Measurements from ENCODE around the gene C1QL2. TPM values are rescaled to one million over a fixed set of nuclear protein-coding genes. Genes with fewer than 3 reads are reported as not detected.

Gene C1QL2
- total and polyA plus RNA-seq, 11 donors: 0.08 to 0.25 TPM; not detected in 9

DNA sequence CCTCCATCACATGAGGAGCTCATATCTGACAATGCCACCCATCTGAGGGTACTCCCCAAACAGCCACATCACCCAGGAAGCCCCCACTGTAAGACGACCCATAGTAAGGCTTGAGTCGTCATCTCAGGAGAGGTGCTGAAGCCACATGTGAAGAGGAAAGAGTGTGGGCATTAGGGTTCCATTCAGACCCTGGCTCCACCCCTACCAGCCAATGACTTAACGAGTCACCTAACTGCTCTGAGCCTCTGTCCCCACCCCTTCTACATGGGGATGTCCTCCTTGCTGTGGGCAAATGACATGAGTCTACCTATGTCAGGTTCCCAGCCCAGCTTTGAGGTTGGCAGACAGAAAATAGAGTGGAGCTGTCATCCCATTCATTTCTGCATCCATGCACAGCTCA, 46.3 kb downstream of the C1QL2 start:
- intact Hi-C loops (cut with DNase I): no loop called here
- H3K36me3 ChIP-seq: no peaks in the 10 kb centered on the region
- no peak for TF ChIP-seq POLR2A (IDR thresholded peaks at IDR 0.05)
- TF ChIP-seq, protein P1, sequence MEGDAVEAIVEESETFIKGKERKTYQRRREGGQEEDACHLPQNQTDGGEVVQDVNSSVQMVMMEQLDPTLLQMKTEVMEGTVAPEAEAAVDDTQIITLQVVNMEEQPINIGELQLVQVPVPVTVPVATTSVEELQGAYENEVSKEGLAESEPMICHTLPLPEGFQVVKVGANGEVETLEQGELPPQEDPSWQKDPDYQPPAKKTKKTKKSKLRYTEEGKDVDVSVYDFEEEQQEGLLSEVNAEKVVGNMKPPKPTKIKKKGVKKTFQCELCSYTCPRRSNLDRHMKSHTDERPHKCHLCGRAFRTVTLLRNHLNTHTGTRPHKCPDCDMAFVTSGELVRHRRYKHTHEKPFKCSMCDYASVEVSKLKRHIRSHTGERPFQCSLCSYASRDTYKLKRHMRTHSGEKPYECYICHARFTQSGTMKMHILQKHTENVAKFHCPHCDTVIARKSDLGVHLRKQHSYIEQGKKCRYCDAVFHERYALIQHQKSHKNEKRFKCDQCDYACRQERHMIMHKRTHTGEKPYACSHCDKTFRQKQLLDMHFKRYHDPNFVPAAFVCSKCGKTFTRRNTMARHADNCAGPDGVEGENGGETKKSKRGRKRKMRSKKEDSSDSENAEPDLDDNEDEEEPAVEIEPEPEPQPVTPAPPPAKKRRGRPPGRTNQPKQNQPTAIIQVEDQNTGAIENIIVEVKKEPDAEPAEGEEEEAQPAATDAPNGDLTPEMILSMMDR (IDR thresholded peaks at IDR 0.05): no peak
- peaks cover 0 to 31% (median 8%) of the 10 kb centered on the region in 9 donors for H3K27me3 ChIP-seq
- H3K4me1 ChIP-seq: no peaks in the 10 kb centered on the region
- ATAC-seq (no peak), DNase-seq (no peak)
- H3K27ac ChIP-seq: no peak overlapping the region
- WGBS, 4 donors: 60 to 83% (median 65%) methylated on average over 3 of the region's 3 CpGs
- no peak overlapping the region for H3K4me3 ChIP-seq
- peaks cover 0 to 9% (median 0%) of the 10 kb centered on the region in 12 donors for H3K9me3 ChIP-seq

DNA sequence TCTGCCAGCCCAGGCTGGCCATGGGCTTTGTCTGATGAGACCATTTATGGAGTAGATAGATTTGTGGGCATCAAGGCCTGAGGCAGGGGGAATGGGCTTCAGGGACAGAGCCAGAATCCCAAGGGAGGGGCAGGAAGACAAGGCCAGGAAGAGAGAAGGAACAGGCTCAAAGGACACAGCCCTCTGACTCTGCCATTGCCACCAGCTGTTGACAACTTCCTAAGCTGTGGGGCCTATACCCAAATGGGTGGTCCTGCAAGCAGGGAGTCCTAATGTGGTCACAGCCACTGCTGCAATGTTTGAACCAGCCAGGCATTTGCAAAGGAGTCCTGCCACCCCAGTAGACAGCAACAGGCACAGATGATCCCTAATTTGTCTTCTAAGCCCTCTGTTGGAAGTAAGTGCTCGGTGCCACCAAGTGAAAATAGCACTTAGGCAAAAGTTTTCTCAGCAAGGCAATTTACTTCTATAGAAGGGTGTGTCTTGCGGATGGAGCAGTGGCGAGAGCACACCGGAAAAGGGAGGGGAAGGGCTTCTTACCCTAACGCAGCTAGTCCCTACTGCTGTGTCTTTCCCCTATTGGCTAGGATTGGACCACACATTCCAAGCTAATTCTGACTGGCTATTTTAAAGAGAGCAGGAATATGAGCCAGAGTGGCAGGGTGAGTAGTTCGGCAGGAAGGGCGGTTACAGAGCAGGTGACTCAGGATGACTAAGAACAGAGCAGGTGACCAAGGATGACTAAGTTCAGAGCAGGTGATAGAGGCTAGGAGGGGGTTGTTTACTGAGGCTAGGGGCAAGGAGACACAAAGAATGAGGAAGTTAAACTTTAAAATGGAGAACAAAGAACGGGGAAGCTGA, 47.2 kb downstream of the C1QL2 start:
- Histone ChIP-seq H3K36me3 (no peaks in the 10 kb centered on the region), H3K27ac (no peak overlapping the region), H3K9me3 (peaks cover 0 to 9% (median 0%) of the 10 kb centered on the region in 12 donors), H3K27me3 (peaks cover 0 to 25% (median 8%) of the 10 kb centered on the region in 9 donors), H3K4me1 (no peaks in the 10 kb centered on the region), H3K4me3 (no peak overlapping the region)
- intact Hi-C loops (cut with DNase I): no loop called here
- TF ChIP-seq, protein P1 (IDR thresholded peaks at IDR 0.05): no peak
- no peak for TF ChIP-seq POLR2A (IDR thresholded peaks at IDR 0.05)
- no peak for ATAC-seq
- DNase-seq: no peak
- whole genome bisulfite sequencing, 4 donors: 72 to 81% (median 77%) methylated on average over 8 of the region's 8 CpGs

DNA sequence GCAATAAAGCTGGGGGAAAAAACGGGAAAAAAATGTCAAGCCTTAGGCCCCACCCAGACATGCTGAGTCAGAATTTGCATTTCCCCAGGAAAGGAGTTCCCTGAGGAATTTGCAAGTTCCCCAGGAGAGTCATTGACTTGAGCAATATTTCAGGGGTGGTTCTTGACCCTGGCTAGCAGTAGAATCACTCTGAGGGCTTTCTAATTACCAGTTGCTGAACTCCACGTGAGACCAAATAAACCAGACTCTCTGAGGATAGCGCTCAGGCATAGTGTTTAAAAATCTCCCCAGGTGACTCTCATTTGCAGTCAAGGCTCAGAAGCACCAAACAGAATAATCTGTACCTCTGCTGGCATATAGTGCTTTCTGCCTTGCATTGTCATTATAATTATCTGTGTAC, 48.7 kb downstream of the C1QL2 start:
- intact Hi-C loops (cut with DNase I): no loop called here

DNA sequence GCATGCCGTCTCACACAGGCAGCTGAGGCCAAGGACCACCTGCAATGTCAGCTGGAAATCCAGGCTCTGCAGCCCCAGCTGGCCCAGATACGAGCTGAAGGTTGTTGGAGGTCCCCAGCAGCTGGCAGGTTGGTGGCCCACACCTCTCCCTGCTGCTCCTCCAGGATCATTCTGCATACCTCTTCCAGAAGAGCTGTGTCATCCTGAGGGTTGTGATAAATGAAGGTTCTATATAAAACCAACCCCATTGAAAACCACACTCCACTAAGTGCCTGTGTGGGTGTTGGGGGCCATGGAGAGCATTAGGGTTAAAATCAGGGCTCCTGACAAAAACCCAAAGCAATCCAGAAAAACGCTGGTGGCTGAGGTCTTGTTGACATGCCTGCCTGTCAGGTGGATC, 50.4 kb downstream of the C1QL2 start:
- H3K27me3 ChIP-seq: peaks cover 0 to 7% (median 0%) of the 10 kb centered on the region in 9 donors
- no peak overlapping the region for H3K4me3 ChIP-seq
- TF ChIP-seq, protein P1 (IDR thresholded peaks at IDR 0.05): no peak
- no peak for TF ChIP-seq POLR2A (IDR thresholded peaks at IDR 0.05)
- intact Hi-C loops (cut with DNase I): no loop called here
- peaks cover 0 to 16% (median 5%) of the 10 kb centered on the region in 12 donors for H3K9me3 ChIP-seq
- no peak for ATAC-seq
- H3K36me3 ChIP-seq: no peaks in the 10 kb centered on the region
- H3K27ac ChIP-seq: no peak overlapping the region
- WGBS, 4 donors: 41 to 59% (median 42%) methylated on average over 3 of the region's 3 CpGs
- DNase-seq: no peak
- no peaks in the 10 kb centered on the region for H3K4me1 ChIP-seq

More for the DNA sequence above, 48.7 kb downstream of the C1QL2 start:
- Histone ChIP-seq H3K27me3 (peaks cover 0 to 22% (median 4%) of the 10 kb centered on the region in 9 donors), H3K9me3 (peaks cover 0 to 9% (median 0%) of the 10 kb centered on the region in 12 donors), H3K4me3 (no peak overlapping the region), H3K4me1 (no peaks in the 10 kb centered on the region), H3K36me3 (no peaks in the 10 kb centered on the region), H3K27ac (no peak overlapping the region)
- WGBS, 4 donors: 38 to 53% (median 40%) methylated on average over 3 of the region's 3 CpGs
- ATAC-seq (no peak), DNase-seq (no peak)
- TF ChIP-seq, protein P1 (IDR thresholded peaks at IDR 0.05): no peak
